Heart right ventricle (tissue), 16 donors: ENCODE measurements around the gene KRT36. TPM values are rescaled to one million over a fixed set of nuclear protein-coding genes. Genes with fewer than 3 reads are reported as not detected.

Experiments used
- ATAC-seq, 8 donors: fragments of 200-7000 bp; cut with Tn5 transposase; one replicate each; pipeline ENCODE4 v1.9.1; 2020; ENCODE audit warnings: mild to moderate bottlenecking in 8 of 8, moderate library complexity in 8 of 8, moderate number of reproducible peaks in 1 of 8
- DNase-seq, 2 donors: peaks; one replicate each; pipeline ENCODE4 v3.0.0-alpha.2; 2020
- H3K27ac ChIP-seq, 10 donors: fragments of 200-600 bp; sonication (generic) in 2 of 10; one replicate each; pipeline versions ENCODE4 v1.5.0 to v1.8.0; 2020 to 2022; ENCODE audit warnings: mild to moderate bottlenecking in 3 of 10
- H3K27me3 ChIP-seq, 7 donors: fragments of 200-600 bp; one replicate each; pipeline ENCODE4 v1.8.0; 2021 to 2022; ENCODE audit warnings: mild to moderate bottlenecking in 2 of 7
- H3K36me3 ChIP-seq, 9 donors: fragments of 200-600 bp; sonication (generic) in 1 of 9; one replicate each; pipeline versions ENCODE4 v1.5.0 to v1.8.0; 2020 to 2022; ENCODE audit warnings: mild to moderate bottlenecking in 2 of 9
- H3K4me1 ChIP-seq, 9 donors: fragments of 200-600 bp; sonication (generic) in 1 of 9; one replicate each; pipeline versions ENCODE4 v1.5.0 to v1.8.0; 2020 to 2022; ENCODE audit warnings: mild to moderate bottlenecking in 4 of 9
- H3K4me3 ChIP-seq, 10 donors: fragments of 200-600 bp; sonication (generic) in 2 of 10; one replicate each; pipeline versions ENCODE4 v1.5.0 to v1.8.0; 2020 to 2022; ENCODE audit warnings: mild to moderate bottlenecking in 7 of 10, moderate library complexity in 2 of 10
- H3K9me3 ChIP-seq, 11 donors: fragments of 200-600 bp in 10 of 11; sonication (generic) in 2 of 11; one replicate each; pipeline versions ENCODE4 v1.5.0 to v1.8.0; 2013 to 2022; ENCODE audit warnings: mild to moderate bottlenecking in 2 of 11, control low read depth in 1 of 11, moderate library complexity in 1 of 11
- CTCF ChIP-seq, 9 donors: fragments of 200-600 bp; sonication (generic) in 2 of 9; IDR thresholded peaks; one replicate each; pipeline versions ENCODE4 v1.5.0 to v1.8.0; 2021 to 2022; ENCODE audit warnings: antibody characterized with exemption in 9 of 9, mild to moderate bottlenecking in 5 of 9, moderate library complexity in 1 of 9
- WGBS, 2 donors: extraction: QIAGEN DNeasy Blood & Tissue Kit; methylation state at CpG; one replicate each; pipeline ENCODE4 v1.1.7; 2013; ENCODE audit warnings: inconsistent platforms in 1 of 2; 5-methylcytosine and 5-hydroxymethylcytosine counted together
- intact Hi-C, 10 donors: fragments of 100-400 bp; cut with DNase I; formaldehyde crosslinking; loops; one replicate each; pipeline versions ENCODE4 v1.11.1 to v1.14.2; 2022
- microRNA-seq, 2 donors: library from miRNA; unstranded; fragments of <30 nt; microRNA quantifications; one replicate each; pipeline ENCODE4 v1.2.0, GENCODE V29; 2021
- polyA plus RNA-seq, 2 donors: library from polyadenylated mRNA; stranded (reverse); fragments of 200-250 nt; gene quantifications; one replicate each; pipeline ENCODE4 v1.2.3, GENCODE V29; 2013
- total RNA-seq, 10 donors: library from RNA; stranded (reverse); fragmentation: NEBNext Ultra II Directional in 3 of 10; extraction: Animal tissue kit (Norgen Biotek cat#: 25700) in 3 of 10; gene quantifications; one replicate each; pipeline versions ENCODE4 v1.2.1 to v1.2.4, GENCODE V29; 2021 to 2023
- donor health status: Arrhythmogenic right ventricular cardiomyopathy.
- donor health status: ischemic (EF 13 %, LVEDD 7.1; RV severe dilation, severe dysfunction).
- donor health status: healthy with polysubstance abuse.
- donor health status: DM: no; HTN: yes; CAD: no.
- donor health status: DM: no; HTN: no; CAD: no.
- donor health status: ischemic (EF 25% LVEDD 6.9; RV normal size, moderate dysfunction).
- donor health status: ischemic (EF 25% LVEDD 5.7; RV mildly dilated, moderate dysfunction).
- donor health status: healthy.
- donor health status: DM: yes; HTN: yes; CAD: no.
- donor health status: Ischemic cardiomyopathy.
- donor health status: ischemic (EF 35%, LVEDD 5.7; RV mildly dilated, moderate dysfunction).
- donor health status: nonischemic (EF 11% LVEDD 7.7; RV severe dilation, severe dysfunction).
- donor health status: DM: yes; HTN: yes; CAD: no.
- donor health status: PGD.
- donor health status: ischemic (EF 29% LVEDD 5.4; RV normal size, mild dysfunction).
- donor health status: nonischemic (EF 23%, LVEDD 6.1; RV moderate dilation, normal function).

KRT36 gene
- total and polyA plus RNA-seq, 12 donors: not detected

- Histone ChIP-seq H3K4me3 (no peak overlapping the region), H3K27ac (no peak overlapping the region), H3K9me3 (no peaks in the 10 kb centered on the region), H3K4me1 (peaks cover 0 to 16% (median 0%) of the 10 kb centered on the region in 9 donors), H3K36me3 (no peaks in the 10 kb centered on the region), H3K27me3 (peaks cover 0 to 37% (median 16%) of the 10 kb centered on the region in 7 donors)
- 78 to 82% methylated on average over 7 of the region's 7 CpGs for WGBS, 2 donors
- intact Hi-C loops: no loop called here
- no peak for TF ChIP-seq CTCF (IDR thresholded peaks at IDR 0.05)
- ATAC-seq (no peak), DNase-seq (no peak)
These were observed 52.5 kb downstream of the KRT36 start for GRCh38 chr17:41437254-41437653.

Small RNA genes within 50 kb of the gene (microRNA-seq; reads per million reads assigned to microRNA genes)
- gene MIR6510: 0 reads per million in 2 donors

Other genes with a start within 250 kb of the KRT36 start
- not detected for gene KRTAP9-4, start 240.2 kb downstream of the KRT36 start, total RNA-seq
- not detected for gene KRTAP9-4, start 240.2 kb downstream of the KRT36 start, polyA plus RNA-seq
- gene KRTAP9-9, start 234.5 kb downstream of the KRT36 start, total RNA-seq: not detected
- gene KRTAP9-9, start 234.5 kb downstream of the KRT36 start, polyA plus RNA-seq: not detected
- gene KRTAP9-6, start 224.5 kb downstream of the KRT36 start, total RNA-seq: not detected
- not detected for gene KRTAP9-6, start 224.5 kb downstream of the KRT36 start, polyA plus RNA-seq
- gene KRTAP9-7, start 214.2 kb downstream of the KRT36 start, total RNA-seq: not detected
- not detected for gene KRTAP9-7, start 214.2 kb downstream of the KRT36 start, polyA plus RNA-seq
- gene KRTAP29-1, start 187.1 kb downstream of the KRT36 start, total RNA-seq: not detected
- not detected for gene KRTAP29-1, start 187.1 kb downstream of the KRT36 start, polyA plus RNA-seq
- not detected for gene KRTAP16-1, start 180.6 kb downstream of the KRT36 start, total RNA-seq
- not detected for gene KRTAP16-1, start 180.6 kb downstream of the KRT36 start, polyA plus RNA-seq
- not detected for gene KRTAP17-1, start 174.2 kb downstream of the KRT36 start, total RNA-seq
- not detected for gene KRTAP17-1, start 174.2 kb downstream of the KRT36 start, polyA plus RNA-seq
- not detected for gene KRT33A, start 139.1 kb downstream of the KRT36 start, total RNA-seq
- gene KRT33A, start 139.1 kb downstream of the KRT36 start, polyA plus RNA-seq: not detected
- gene KRT33B, start 120.1 kb downstream of the KRT36 start, total RNA-seq: not detected
- not detected for gene KRT33B, start 120.1 kb downstream of the KRT36 start, polyA plus RNA-seq
- not detected for gene KRT34, start 107.6 kb downstream of the KRT36 start, total RNA-seq
- not detected for gene KRT34, start 107.6 kb downstream of the KRT36 start, polyA plus RNA-seq
- gene KRT31, start 92.3 kb downstream of the KRT36 start, total RNA-seq: not detected
- under 1 TPM in 1 of 2 donors, not detected in 1; 0.01 TPM for gene KRT31, start 92.3 kb downstream of the KRT36 start, polyA plus RNA-seq
- gene KRT37, start 65.3 kb downstream of the KRT36 start, total RNA-seq: not detected
- gene KRT37, start 65.3 kb downstream of the KRT36 start, polyA plus RNA-seq: not detected
- gene KRT38, start 48.9 kb downstream of the KRT36 start, total RNA-seq: not detected
- gene KRT38, start 48.9 kb downstream of the KRT36 start, polyA plus RNA-seq: not detected
- under 1 TPM in 2 of 10 donors, not detected in 8; 0.14 to 0.21 TPM for gene KRT32, start 22.5 kb downstream of the KRT36 start, total RNA-seq
- under 1 TPM in 1 of 2 donors, not detected in 1; 0.22 TPM for gene KRT32, start 22.5 kb downstream of the KRT36 start, polyA plus RNA-seq
- gene KRT35, start 8.8 kb downstream of the KRT36 start, total RNA-seq: not detected
- gene KRT35, start 8.8 kb downstream of the KRT36 start, polyA plus RNA-seq: not detected
- gene KRT13, start 15.7 kb upstream of the KRT36 start, total RNA-seq: not detected
- 1 to 10 TPM in 1 of 2 donors, not detected in 1; 6.7 TPM for gene KRT13, start 15.7 kb upstream of the KRT36 start, polyA plus RNA-seq
- under 1 TPM in 1 of 10 donors, not detected in 9; 0.07 TPM for gene KRT15, start 29.0 kb upstream of the KRT36 start, total RNA-seq
- gene KRT15, start 29.0 kb upstream of the KRT36 start, polyA plus RNA-seq: under 1 TPM in 1 of 2 donors, not detected in 1; 0.22 TPM
- gene KRT19, start 38.4 kb upstream of the KRT36 start, total RNA-seq: 1 to 10 TPM in 3 of 10 donors, under 1 TPM in 7; 0.37 to 5.7 (median 0.77) TPM
- gene KRT19, start 38.4 kb upstream of the KRT36 start, polyA plus RNA-seq: 1 to 10 TPM; 1.2 to 1.7 TPM
- gene KRT9, start 82.1 kb upstream of the KRT36 start, total RNA-seq: not detected
- not detected for gene KRT9, start 82.1 kb upstream of the KRT36 start, polyA plus RNA-seq
- gene KRT14, start 97.0 kb upstream of the KRT36 start, total RNA-seq: not detected
- under 1 TPM in 1 of 2 donors, not detected in 1; 0.30 TPM for gene KRT14, start 97.0 kb upstream of the KRT36 start, polyA plus RNA-seq
- under 1 TPM in 1 of 10 donors, not detected in 9; 0.15 TPM for gene KRT16, start 122.9 kb upstream of the KRT36 start, total RNA-seq
- under 1 TPM; 0.12 to 0.44 TPM for gene KRT16, start 122.9 kb upstream of the KRT36 start, polyA plus RNA-seq
- not detected for gene KRT17, start 134.7 kb upstream of the KRT36 start, total RNA-seq
- gene KRT17, start 134.7 kb upstream of the KRT36 start, polyA plus RNA-seq: under 1 TPM in 1 of 2 donors, not detected in 1; 0.07 TPM
- 1,000 to 10,000 TPM; 1,115 to 1,330 (median 1,284) TPM for gene EIF1, start 199.0 kb upstream of the KRT36 start, total RNA-seq
- 1,000 to 10,000 TPM in 1 of 2 donors, 100 to 1,000 TPM in 1; 551 to 1,123 TPM for gene EIF1, start 199.0 kb upstream of the KRT36 start, polyA plus RNA-seq
- not detected for gene GAST, start 222.4 kb upstream of the KRT36 start, total RNA-seq
- not detected for gene GAST, start 222.4 kb upstream of the KRT36 start, polyA plus RNA-seq
- under 1 TPM in 1 of 10 donors, not detected in 9; 0.18 TPM for gene HAP1, start 244.7 kb upstream of the KRT36 start, total RNA-seq
- under 1 TPM in 1 of 2 donors, not detected in 1; 0.03 TPM for gene HAP1, start 244.7 kb upstream of the KRT36 start, polyA plus RNA-seq